ENCODE results near the gene FOXF1. TPM values are rescaled to one million over a fixed set of nuclear protein-coding genes. Genes with fewer than 3 reads are reported as not detected.

The FOXF1 gene
- total and polyA plus RNA-seq, 3 donors from 2014 or later, result 0.91 to 2.8 (median 2.0) TPM

- H3K36me3 ChIP-seq (ENCODE audit: low read depth, missing control alignments), result no peaks in the 10 kb centered on the region
- H3K4me3 ChIP-seq, result no peak overlapping the region
- H3K9me3 ChIP-seq, result no peaks in the 10 kb centered on the region
- H3K4me1 ChIP-seq, result no peaks in the 10 kb centered on the region
- no peaks in the 10 kb centered on the region for H3K27me3 ChIP-seq
- no peak for DNase-seq
- 84 to 91% methylated on average over 6 of the region's 6 CpGs for whole genome bisulfite sequencing, 2 donors
- intact Hi-C loops (cut with DNase I; ENCODE audit: low total_unique reads), result no loop called here
- TF ChIP-seq CTCF (IDR thresholded peaks at IDR 0.05), result no peak
- no peak for TF ChIP-seq POLR2A (IDR thresholded peaks at IDR 0.05)
- H3K27ac ChIP-seq, result no peak overlapping the region
Observed at GRCh38 chr16:86540894-86541293, 30.6 kb downstream of the FOXF1 start.

- no peak for TF ChIP-seq POLR2A (IDR thresholded peaks at IDR 0.05)
- no peak for TF ChIP-seq CTCF (IDR thresholded peaks at IDR 0.05)
- Histone ChIP-seq H3K9me3 (no peaks in the 10 kb centered on the region), H3K27me3 (no peaks in the 10 kb centered on the region), H3K27ac (no peak overlapping the region), H3K4me1 (peaks cover under 1% of the 10 kb centered on the region), H3K4me3 (no peak overlapping the region), H3K36me3 (ENCODE audit: low read depth, missing control alignments) (no peaks in the 10 kb centered on the region)
- 95 to 97% methylated on average over 9 to 11 of the region's 11 CpGs for WGBS, 2 donors
- DNase-seq, result no peak
- intact Hi-C loops (cut with DNase I; ENCODE audit: low total_unique reads), result no loop called here
Observed at GRCh38 chr16:86541560-86541959, 31.2 kb downstream of the FOXF1 start.

GRCh38 chr16:86542756-86543750 is 32.7 kb downstream of the FOXF1 start:
- Histone ChIP-seq H3K36me3 (ENCODE audit: low read depth, missing control alignments) (no peaks in the 10 kb centered on the region), H3K27me3 (no peaks in the 10 kb centered on the region), H3K9me3 (no peaks in the 10 kb centered on the region), H3K27ac (no peak overlapping the region), H3K4me3 (no peak overlapping the region), H3K4me1 (peaks cover 3% of the 10 kb centered on the region)
- intact Hi-C loops (cut with DNase I; ENCODE audit: low total_unique reads), result no loop called here
- no peak for TF ChIP-seq POLR2A (IDR thresholded peaks at IDR 0.05)
- no peak for TF ChIP-seq CTCF (IDR thresholded peaks at IDR 0.05)
- no peak for DNase-seq
- WGBS, 2 donors, result 92 to 95% methylated on average over 21 of the region's 21 CpGs

- intact Hi-C loops (cut with DNase I; ENCODE audit: low total_unique reads), result no loop called here
- H3K36me3 ChIP-seq (ENCODE audit: low read depth, missing control alignments), result no peaks in the 10 kb centered on the region
- DNase-seq, result no peak
- peaks cover 3% of the 10 kb centered on the region for H3K4me1 ChIP-seq
- no peaks in the 10 kb centered on the region for H3K9me3 ChIP-seq
- H3K4me3 ChIP-seq, result no peak overlapping the region
- H3K27ac ChIP-seq, result no peak overlapping the region
- 73 to 82% methylated on average over 7 to 12 of the region's 12 CpGs for WGBS, 2 donors
- no peaks in the 10 kb centered on the region for H3K27me3 ChIP-seq
- TF ChIP-seq POLR2A (IDR thresholded peaks at IDR 0.05), result no peak
- no peak for TF ChIP-seq CTCF (IDR thresholded peaks at IDR 0.05)
Observed at GRCh38 chr16:86545481-86545880, 35.2 kb downstream of the FOXF1 start.

Data from testis (tissue), 3 donors.